ENCODE data around the gene ADAMTS14.

Gene ADAMTS14

DNA sequence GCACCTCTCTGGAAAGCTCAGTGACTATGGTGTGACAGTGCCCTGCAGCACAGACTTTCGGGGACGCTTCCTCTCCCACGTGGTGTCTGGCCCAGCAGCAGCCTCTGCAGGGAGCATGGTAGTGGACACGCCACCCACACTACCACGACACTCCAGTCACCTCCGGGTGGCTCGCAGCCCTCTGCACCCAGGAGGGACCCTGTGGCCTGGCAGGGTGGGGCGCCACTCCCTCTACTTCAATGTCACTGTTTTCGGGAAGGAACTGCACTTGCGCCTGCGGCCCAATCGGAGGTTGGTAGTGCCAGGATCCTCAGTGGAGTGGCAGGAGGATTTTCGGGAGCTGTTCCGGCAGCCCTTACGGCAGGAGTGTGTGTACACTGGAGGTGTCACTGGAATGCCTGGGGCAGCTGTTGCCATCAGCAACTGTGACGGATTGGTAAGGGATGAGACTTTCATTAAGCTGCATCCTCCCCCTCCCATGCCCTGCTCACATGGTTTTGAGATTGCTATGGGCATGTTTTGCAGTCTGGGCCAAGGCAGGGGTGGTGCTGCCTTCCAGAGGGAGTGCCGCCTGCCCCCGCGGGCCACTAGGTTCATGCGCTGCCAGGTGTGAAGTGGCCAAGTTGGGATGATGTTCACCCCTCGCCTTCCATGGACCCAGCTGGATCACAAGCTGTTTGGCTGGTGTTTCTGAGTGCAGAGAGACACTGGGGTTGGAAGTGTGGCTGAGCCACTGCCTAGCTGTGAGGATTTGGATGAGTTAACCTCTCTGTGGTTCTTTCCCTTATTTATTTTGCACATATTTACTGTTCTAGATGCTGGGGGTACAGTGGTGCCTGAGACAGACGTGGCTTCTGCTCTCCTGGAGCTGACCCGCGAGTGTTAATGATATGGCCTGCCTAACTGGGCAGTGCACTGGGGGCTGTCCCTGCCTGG is 2.5 kb downstream of the ADAMTS14 start:
- no peak for DNase-seq (ENCODE audit: low read depth)

DNA sequence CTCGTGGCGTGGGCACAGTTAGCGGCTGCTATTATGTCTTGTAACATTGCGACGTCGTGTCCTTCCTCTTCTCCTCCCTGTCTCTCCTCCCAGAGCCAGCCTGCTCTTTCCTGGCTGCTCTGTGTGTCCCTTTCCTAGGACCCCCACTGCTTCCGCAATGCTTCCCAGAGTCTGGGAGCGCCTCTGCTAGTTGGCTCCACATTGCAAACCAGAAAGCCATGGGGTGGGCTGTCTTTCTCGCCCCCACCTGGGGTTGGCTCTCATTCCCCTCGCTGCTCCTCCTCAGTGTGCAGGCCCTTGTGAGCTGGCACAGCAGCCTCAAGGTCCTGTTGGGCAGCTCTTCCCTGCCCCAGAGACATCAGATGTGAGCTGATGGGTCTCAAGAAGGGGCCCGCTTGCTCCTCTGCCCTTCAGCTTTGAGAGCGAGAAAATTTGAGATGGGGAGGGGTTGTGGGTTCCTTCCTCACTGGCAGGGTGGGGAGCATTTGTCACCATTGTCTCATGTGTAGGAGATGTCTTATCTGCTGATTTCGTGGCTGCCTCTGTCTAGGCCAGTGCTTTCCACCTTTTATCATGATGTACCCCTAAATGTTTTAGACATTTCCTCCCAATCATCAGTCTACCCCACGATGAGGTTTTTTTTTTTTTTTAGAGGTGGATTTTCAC is 3.3 kb downstream of the ADAMTS14 start:
- DNase-seq (ENCODE audit: low read depth) = no peak

DNA sequence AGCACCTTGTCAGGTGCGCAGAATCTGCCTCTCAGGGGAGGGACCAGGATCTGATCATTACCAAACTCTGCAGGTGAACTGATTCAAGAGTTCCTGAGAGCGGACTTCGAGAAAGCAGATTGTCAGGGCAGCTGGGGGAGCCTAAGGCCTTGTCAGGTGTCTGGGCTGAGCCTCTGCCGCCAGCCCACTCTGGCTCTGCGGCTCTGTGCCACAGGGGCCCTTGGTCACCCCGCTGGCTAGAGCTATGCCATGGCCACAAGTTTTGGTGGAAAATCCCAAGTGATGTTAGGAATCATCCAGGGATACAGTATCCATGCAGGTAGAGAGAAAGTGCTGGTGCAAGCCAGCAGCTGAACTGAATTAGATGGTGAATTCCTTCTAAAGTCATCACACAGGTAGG is 4.2 kb downstream of the ADAMTS14 start:
- no peak for DNase-seq (ENCODE audit: low read depth)

DNA sequence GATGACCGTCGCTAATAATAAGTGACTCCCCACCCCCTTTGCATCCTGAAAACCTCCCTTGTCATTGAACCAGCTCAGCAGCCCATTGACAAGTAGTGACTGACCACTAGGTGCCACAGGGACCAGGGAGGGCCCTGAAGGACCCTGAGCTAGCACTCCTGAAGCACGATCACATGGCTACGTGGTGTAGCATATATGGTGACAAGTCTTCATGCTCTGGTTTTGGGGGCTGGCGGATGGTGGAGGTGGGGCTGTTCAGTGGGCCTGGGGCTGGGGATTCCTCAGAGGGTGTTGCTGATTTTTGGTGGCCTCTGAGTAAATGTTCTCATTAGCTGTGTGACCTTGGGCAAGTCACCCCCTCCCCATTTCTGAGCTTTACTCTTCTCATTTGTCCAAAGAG is 4.7 kb downstream of the ADAMTS14 start:
- no peak for DNase-seq (ENCODE audit: low read depth)

DNA sequence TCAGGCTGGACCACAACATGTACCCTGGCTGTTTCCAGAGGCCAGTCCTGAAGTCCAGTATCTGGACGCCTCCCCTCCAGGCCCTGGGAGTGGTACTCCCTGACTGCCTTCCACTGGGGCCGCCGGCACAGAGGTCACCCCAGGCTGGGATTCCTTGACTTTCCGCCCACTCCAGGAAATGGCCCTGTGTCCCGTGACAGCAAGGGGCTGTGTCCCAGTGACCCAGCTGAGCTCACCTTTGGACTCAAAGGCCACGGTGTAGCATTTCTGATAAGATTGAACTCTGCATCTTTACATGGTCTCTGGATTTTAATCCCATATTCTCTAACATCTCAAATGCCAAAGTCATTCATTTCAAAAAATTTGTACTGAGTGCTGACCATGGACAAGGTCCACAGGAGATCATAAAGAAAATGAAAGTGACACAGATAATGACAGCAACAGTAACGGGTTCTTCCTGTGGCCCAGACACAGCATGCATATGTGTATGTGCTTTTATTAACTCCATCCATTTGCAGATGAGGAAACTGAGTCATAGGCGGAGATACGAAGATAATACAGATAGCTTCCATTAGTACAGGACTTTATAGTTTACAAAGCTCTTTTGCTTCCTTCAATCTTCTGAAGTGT is 5.4 kb downstream of the ADAMTS14 start:
- no peak for DNase-seq (ENCODE audit: low read depth)

DNA sequence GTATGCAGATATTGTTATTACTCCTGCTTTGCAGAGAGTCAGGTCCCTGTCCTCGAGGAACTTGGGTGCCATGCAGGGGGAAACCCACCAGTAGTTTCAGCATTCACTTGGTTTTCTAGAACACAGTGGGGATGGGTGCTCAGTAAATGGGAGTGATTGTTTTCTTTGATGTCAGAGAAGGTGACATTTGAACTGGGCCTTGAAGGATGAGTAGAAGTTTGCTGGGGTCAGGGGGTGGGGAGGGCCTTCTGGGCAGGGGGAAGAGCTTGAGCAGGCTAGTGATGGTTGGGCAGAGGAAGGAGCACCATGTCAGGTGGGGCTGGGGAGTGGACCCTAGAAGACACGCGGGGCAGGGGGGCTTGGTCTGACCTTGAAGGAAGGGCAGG is 5.9 kb downstream of the ADAMTS14 start:
- no peak for DNase-seq (ENCODE audit: low read depth)

DNA sequence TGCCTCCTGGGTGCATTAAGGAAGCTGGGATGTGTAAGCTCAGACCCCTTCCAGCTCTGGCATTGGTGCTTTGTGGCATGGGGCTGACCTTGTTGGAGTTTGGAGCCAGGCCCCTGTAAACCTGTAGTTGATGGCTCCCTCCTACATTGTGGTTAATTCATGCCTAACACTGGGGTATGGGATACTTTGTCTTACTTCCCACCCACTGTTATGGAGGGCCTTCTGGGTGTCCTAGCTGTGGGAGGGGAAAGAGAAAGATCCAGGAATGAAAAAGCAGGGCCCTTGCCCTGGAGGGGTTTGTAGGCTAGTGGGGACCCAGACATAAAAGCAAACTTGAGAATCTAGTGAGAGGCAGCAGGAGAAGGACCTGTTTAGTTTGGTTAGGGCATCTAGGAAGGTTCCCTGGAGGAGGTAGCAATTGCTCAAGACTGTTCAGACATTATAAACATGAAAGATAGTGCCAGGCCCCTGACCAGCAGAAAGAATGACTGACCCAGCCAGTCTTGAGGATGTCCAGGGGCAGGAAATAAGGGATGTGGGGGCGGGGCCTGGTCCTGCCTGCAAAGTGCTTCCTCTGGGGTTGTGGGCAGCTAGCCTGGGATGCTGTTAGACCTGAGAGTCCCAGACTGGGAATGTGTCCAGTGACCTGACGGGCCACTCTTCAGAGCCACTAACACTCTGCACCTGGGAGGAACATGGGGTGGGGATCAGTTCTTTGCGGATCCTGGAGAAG is 6.6 kb downstream of the ADAMTS14 start:
- DNase-seq (ENCODE audit: low read depth) = no peak

DNA sequence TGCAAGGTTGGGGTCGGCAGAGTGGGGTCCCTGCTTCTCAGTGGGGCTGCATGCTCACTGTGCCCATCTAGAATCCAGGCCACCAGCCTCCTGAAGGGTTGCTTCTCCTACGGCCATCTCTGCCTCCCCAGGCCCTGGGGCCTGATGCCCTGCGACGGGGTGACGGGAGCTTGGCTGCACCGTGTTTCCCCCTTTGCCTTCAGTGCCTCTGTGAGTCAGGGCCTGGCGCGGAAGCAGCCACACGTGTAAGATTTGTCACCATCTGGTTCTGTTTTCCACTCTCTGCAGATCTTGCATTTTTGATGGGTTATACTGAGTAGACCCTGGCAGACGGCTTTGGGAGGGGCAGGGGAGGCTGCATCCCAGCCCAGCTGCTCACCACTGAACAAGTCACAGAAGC is 7.2 kb downstream of the ADAMTS14 start:
- DNase-seq (ENCODE audit: low read depth) = no peak

DNA sequence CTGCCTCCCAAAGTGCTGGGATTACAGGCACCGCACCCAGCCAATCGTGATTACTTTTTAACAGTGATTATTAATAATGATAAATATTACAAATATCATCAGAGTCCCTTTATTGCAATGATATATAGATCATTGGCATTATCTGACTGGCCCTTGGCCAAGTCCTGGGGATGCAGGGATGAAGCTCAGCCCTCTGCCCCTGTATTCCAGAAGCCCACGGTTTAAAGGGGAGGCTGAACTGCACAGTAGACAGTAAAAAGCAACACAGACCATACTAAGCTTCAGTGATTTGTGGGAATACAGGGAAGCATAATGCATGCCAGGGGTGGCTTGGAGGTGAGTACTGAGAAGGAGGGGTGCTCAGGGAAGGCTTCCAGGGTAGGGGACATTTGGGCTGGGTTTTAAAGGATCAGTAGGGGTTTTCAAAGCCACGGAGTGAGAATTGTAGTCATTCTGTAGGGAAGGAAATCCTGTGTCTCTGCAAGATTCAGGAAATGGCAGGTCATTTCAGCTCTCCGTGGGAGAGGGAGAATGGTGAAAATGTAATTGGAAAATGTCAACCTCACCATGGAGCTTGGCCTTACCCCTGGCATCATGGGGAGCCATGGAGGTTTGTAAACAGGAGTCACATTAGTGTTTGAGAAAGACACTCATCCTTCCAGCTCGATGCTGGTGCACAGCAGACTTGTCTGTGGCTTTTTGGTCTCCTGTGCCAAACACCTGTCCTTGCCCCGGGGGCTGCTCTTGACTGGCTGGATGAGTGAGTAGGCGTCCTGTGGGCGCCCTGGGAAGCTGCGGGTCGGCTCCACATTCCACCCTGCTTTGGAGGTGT is 8.8 kb downstream of the ADAMTS14 start:
- DNase-seq (ENCODE audit: low read depth) = no peak

DNA sequence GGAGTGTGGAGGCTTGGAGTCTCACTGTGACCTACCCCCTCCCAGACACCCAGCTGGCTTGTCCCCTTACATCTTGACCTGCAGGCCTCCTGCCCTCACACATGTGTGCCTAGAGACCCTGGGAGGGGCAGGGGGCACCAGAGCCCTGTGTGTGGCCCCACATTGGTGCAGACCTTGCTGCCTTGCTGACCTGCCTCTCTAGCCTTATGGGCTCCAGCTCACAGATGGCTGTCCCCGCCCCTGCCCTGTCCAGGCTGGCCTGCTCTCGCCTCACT is 9.4 kb downstream of the ADAMTS14 start:
- DNase-seq (ENCODE audit: low read depth) = no peak

DNA sequence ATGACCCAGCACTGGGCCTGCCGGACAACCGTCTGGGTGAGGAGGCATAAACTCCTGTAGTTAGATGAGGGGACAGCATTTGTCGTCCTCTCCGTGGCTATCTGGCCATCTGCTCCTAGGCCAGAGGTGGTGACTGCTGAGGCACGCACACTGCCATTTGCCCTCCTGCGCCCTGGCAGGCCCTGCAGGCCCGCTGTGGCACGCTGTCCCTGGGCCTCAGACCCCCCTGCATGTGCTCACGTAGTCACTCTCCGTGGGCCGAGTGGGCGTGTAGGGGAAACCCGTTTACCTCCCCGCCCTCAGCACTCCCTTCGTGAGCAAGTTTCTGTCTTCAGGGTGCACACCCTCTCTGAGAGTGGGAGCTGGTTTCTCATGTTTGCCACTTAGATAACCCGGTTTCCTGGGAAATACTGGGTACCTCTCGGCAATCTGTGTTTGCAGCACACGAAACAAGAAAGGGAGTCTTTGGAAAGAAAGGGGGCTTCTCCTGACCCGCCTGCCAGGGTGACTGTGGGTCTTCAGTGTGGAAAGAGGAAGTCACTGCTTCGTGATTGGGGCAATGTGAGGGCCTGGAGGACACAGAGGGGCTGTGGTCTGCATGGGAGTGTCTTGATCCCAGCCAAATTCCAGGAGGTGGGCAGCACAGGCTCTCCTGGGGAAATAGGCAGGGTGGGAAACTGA is 10.8 kb downstream of the ADAMTS14 start:
- no peak for DNase-seq (ENCODE audit: low read depth)

DNA sequence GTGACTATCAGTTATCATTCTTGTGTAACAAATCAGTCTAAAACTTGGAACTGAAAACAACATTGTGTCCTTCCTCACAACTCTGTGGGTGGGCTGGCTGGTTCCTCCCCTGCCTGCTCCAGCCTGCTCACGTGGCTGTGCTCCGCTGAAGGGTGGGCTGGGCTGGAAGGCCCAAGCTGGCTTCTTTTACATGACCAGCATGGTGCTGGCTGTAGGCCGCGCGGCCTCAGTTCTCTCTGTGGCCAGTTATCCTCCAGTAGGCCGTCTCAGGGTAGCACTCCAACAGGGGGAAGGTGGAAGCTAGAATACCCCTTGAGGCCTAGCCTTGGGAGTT is 11.3 kb downstream of the ADAMTS14 start:
- no peak for DNase-seq (ENCODE audit: low read depth)

DNA sequence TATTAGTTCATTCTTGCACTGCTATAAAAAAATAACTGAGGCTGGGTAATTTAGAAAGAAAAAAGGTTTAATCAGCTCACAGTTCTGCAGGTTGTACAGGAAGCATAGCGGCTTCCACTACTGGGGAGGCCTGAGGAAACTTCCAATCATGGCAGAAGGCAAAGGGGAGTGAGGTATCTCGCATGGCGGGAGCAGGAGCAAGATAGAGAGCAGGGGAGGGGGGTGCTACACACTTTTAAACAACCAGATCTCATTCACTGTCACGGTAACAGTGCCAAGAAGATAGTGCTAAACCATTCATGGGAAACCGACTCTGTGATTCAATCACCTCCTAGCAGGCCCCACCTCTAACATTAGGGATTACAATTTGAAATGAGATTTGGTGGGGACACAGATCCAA is 11.6 kb downstream of the ADAMTS14 start:
- DNase-seq (ENCODE audit: low read depth) = no peak

DNA sequence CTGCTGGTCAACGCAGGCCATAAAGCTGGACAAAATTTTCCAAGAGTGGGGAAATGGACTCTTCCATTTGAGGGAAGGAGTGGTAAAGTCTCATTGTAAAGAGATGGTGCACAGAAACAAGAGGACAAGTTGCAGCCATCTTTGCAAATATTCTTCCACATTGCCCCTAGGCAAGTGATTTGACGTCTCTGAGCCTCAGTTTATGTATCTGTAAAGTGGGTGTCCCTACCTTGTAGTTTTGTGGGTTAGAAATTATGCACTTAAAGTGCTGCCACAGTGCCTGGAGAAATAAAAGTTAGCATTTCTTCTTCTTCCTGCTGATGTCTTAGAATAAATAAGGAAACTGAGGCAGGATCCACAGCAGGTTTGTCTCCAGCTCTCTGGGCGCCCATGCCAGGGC is 12.1 kb downstream of the ADAMTS14 start:
- no peak for DNase-seq (ENCODE audit: low read depth)

DNA sequence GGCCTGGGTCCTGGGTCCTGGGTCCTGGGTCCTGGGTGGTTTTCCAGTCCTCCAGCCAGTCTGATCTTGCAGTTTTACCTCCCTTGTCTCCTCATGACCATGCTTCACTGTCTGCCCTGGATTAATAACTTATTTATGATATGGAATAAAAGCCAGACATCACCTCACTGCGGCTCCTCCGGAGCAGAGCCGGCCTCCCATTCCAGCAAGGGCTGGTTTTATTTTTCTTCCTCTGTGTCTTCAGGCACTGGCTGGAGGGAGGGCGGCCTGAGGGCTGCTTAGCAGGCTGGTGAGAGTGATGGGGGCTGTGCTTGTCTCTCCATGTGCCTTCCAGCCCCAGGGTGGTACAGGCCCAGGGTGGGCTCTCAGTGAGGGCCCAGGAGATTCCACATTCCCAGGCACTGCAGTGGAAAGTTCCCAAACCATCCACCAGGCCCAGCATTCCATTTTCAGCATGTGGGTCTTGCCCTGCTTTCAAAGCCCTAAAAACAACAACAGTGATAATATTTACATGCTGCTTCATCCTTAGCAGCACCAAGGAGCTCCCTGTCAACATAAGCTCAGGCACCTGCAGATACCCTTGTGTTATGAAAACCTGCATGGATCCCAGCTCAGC is 12.6 kb downstream of the ADAMTS14 start:
- DNase-seq (ENCODE audit: low read depth) = no peak

DNA sequence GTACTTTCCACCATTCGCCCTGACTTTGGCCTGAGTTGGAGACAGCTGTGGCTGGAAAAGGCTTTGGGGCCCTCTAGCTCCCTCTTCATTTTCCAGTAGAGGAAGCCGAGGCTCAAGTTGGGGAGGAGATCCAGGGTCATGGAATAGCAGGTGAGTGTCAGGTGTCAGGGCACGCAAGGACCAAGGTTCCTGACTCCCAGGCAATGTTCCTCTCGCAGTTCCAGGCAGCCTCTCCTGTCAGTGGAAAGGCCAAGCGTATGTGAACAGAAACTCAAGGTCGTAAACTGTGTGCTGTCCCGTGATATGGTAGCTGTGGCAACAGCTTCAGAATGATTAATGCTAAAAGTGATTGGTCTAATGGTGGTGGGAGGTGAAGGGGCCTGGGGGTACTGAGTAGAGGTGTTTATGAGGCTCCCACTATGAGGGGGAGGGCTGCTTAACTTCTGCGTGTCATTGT is 13.2 kb downstream of the ADAMTS14 start:
- DNase-seq (ENCODE audit: low read depth) = no peak

DNA sequence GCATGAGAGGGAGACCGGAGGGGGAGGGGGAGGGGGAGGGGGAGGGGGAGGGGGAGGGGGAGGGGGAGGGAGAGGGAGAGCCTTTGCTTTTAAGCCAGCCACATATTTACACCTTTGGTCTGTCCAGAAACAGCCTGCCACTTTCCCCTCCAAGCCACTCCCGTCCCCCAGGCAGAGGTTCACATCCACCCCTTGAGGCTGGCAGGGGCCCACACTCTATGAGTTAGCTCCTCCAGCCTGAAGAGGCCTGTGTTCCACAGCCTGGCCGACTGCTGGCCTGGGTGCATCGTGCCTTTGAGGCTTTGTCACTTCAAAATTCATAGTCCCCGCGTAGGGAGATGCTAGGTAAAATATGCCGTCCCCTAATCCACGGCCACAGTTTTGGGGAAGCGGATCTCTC is 16.5 kb downstream of the ADAMTS14 start:
- no peak for DNase-seq (ENCODE audit: low read depth)

DNA sequence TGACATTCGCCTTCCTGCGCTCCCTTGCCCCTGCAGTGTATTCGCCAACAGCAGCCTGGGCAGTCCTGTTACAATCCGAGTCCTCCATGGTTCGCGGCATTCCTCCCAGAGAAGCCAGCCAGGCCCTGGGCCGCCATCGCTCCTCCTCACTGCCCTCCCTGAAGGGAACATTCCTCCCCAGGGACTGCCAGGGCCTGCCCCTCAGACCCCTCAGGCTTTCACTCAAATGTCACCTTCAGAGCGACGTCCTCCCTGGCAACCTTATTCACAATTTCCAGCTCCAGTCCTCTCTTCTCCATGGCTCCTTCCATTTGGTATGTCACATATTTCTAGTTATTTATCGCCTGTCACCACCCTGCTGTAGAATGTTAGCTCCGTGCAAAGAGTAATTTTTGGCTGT is 17.4 kb downstream of the ADAMTS14 start:
- no peak for DNase-seq (ENCODE audit: low read depth)

DNA sequence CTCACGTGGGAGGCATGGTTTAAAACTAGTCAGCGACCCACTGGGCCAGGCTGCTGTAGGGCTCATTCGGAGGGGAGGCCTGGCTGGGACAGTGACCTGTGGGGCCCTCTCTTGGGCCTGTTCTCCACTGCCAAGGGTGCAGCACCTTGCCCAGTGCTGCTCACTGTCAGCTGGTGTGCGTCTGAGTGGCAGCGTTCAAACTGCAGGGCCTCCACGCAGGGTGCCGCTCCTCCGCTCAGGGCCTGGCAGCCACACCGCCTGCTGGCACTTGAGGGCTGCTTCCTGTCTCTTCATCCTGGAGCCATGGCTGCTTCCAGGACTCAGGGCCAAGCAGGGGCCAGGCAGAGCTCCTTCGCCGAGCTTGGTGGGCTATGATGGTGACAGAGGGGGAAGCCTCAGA is 18.3 kb downstream of the ADAMTS14 start:
- no peak for DNase-seq (ENCODE audit: low read depth)

DNA sequence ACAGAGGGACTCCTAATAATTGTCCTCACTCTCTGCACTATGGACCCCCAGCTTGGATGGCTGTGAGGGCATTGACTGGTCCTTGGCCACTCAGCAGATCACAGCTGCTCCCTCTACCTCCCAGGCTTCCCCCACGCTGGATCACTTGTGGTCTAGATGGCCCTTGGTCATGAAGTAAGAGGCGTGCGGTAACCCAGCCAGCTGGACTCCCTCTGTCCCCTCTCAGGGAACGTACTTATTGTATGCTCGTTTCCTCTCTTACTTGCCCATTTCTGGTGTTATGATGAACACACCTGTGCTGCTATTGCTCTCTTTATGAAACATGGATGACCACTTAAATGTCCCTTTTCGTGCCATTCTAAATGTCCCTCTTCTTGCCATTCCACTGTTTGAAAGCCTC is 19.3 kb downstream of the ADAMTS14 start:
- no peak for DNase-seq (ENCODE audit: low read depth)
